ENCODE results near the gene GPX4. TPM values are rescaled to one million over a fixed set of nuclear protein-coding genes. Genes with fewer than 3 reads are reported as not detected.

Gene GPX4
- total RNA-seq, 1 donor from 2014 or later: 150 TPM

GRCh38 chr19:1098177-1099051, 5.4 kb upstream of the GPX4 start:
- FAIRE-seq (no peak), DNase-seq (ENCODE audit: low spot score in 2 of 2) (no peak)

GRCh38 chr19:1101337-1101698, 2.5 kb upstream of the GPX4 start:
- DNase-seq (ENCODE audit: low spot score in 2 of 2) (no peak), FAIRE-seq (no peak)

GRCh38 chr19:1102407-1103131, 1.2 kb upstream of the GPX4 start:
- DNase-seq (ENCODE audit: low spot score in 2 of 2) (no peak), FAIRE-seq (no peak)

- DNase-seq (ENCODE audit: low spot score in 2 of 2) (no peak), FAIRE-seq (no peak)
Observed at GRCh38 chr19:1103132-1103707, 574 bp upstream of the GPX4 start.

GRCh38 chr19:1104311-1105007, 665 bp downstream of the GPX4 start:
- no peak for FAIRE-seq

GRCh38 chr19:1105008-1105872, 1.4 kb downstream of the GPX4 start:
- DNase-seq (ENCODE audit: low spot score in 2 of 2) (peak; percentile 68 to 71), FAIRE-seq (no peak)

More at GRCh38 chr19:1104311-1105007, 665 bp downstream of the GPX4 start:
- DNase-seq (ENCODE audit: low spot score in 2 of 2): peak; percentile 91 to 93

GRCh38 chr19:1105873-1106840, 2.4 kb downstream of the GPX4 start:
- DNase-seq (ENCODE audit: low spot score in 2 of 2): no peak
- FAIRE-seq: no peak

DNA sequence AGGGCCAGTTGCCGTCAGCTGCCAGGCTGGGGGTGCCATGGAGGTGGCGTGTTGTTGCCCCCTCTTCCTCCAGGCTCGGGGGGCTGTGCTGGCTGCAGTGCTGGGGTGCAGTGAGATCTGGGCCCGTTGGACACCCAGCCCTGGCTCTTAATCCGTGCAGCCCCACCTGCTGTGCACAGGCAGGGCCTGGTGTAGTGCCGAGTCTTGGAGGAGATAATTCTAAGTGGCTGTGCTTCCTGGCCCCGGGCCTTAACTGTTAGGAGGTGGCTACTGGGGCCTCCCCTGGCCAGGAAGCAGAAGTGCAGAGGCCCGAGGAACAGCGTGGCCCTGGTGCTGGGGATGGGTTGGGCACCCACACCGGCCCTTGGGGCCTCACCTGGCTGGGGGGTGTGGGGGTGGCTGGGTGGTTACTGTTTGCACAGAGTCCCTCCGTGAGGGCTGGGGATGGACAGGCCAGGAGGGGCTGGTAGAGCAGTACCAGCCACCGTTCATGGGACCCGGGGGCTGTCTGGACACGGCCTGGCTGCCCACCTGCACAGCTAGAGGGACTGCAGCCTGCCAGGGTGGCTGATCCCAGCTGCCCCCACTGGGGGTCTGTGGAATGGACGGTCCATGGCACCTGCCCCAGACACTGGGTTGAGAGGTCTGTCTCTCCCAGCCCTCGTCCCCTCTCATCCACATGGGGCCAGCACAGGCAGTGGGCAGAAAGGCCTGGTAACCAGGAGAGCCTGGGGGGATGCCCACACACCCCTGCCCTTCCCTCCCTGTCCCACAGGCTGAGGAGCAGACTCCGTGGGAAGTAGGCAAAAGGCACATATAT, 3.3 kb downstream of the GPX4 start:
- DNase-seq (ENCODE audit: low spot score in 2 of 2) (no peak), FAIRE-seq (no peak)

DNA sequence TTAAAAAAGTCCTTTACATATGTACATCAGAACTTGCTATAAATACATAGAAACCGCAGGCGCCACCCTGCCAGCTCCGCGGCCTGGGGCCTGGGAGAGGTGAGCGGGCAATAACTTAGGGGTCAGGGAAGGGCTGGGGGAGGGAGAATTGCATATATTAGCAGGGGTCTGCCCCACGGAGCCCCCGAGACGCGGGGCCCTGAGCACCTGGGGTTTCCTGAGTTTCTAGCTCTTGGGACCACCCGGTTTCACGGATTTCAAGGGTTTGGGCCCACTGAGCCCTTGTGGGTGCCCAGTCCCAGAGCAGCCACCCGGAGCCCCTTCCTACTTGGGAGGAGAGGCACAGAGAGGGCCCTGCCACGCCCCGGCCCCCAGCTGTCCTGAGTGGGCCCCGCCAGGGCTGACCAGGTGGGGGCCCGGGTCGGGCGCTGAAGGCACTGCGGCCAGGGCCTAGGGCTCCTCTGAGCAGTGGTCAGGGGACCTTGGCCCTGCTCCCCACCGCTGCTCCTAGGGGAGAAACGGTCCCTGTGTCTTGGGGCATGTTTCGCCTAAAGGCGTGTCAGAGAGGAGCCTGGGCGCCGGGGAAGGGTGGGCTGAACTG, 4.0 kb downstream of the GPX4 start:
- no peak for FAIRE-seq
- DNase-seq (ENCODE audit: low spot score in 2 of 2): no peak

DNA sequence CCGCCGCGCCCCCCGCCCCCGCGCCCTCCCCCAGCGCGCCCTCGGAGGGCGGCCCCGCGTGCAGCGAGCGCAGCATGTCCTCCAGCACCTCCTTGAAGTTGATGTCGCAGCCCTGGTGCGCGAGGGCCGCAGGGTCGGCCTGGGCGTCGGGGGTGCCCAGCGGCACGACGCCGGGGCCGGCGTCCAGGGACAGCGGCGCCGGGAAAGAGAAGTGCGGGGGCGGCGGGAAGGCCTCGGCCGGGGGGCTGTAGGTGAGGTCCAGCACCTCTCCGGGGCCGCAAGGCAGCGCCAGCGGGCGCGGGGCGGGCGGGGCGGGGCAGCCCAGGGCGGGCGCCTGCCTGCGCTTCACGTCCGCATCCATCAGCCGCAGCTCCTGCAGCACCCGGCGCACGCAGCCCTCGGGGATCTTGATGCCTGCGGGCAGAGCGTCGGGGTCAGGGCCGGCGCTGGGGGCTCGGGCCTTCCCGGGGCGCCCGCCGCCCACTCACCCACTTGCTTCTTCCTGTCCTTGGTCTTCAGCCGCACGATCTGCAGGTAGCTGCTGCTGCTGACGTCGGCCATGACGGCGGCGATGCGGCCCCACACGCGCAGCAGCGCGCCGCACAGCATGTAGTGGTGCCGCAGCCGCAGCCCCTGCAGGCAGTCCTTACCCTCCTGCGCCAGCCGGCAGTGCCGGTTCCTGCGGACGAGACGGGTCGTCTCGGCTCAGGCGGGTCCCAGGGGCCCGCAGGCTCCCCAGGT, 4.7 kb downstream of the GPX4 start:
- no peak for FAIRE-seq

DNA sequence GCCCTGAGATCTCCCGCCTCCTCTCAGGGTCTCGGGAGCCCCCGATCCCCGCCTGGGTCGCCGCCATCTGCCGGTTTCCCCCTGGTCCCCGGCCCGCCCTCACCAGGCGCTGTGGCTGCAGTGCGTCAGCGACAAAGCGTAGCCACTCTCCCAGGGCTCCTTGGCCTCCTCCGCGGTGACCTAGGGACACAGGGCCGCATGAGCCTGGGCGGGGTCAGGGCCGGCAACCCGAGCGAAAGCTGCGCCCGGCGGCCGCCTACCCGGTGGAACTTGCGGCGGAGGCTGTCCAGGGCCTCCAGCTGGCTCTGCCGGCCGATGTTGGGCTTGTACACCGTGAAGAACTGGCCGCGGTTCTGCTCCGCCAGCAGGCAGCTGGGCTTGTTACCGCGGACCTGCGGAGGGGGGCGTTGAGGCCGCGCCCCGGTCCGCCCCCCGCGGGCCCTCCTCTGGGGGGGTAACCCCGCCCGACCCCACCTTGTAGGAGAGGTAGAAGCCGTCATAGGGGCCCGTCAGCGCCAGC, 5.3 kb downstream of the GPX4 start:
- no peak for FAIRE-seq
- DNase-seq (ENCODE audit: low spot score in 2 of 2): no peak

More for the DNA sequence above, 4.7 kb downstream of the GPX4 start:
- no peak for DNase-seq (ENCODE audit: low spot score in 2 of 2)

DNA sequence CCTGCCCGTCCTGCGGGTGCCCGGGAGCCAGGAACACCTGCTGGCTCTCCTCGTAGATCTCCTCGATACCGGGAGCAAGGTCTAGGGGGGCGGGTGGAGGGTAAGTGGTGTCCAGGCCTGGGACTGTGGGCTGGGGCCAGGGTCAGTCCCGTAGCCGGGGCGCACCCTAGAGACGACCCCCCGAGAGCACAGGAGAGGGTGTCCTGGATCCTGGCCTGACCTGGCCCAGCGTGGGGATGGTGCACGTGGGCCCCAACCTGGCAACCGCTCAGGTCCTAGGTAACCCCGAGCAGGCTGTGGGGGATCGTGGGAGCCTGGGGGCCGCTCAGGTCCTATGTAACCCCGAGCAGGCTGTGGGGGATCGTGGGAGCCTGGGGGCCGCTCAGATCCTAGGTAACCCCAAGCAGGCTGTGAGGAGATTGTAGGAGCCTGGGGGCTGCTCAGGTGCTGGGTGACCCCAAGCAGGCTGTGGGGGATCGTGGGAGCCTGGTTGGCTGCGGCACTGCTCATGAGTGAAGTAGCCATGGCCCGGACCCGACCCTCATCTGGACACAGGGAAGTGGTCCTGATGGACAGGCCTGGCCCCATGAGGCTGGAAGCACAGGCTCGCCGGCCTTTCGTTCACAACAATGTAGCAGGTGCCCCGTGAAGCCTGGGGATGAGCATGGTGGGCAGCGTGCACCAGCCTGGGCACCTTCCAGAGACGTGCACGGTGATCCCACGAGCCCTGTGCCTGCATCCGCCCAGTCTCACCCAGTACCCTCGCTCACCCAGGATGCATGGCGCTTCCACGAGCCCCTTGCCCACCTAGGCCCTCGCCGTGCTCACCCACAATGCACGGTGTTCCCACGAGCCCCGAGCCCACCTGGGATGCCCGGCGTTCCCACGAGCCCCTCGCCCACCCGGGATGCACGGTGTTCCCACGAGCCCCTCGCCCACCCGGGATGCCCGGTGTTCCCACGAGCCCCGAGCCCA, 6.2 kb downstream of the GPX4 start:
- no peak for DNase-seq (ENCODE audit: low spot score in 2 of 2)
- no peak for FAIRE-seq

DNA sequence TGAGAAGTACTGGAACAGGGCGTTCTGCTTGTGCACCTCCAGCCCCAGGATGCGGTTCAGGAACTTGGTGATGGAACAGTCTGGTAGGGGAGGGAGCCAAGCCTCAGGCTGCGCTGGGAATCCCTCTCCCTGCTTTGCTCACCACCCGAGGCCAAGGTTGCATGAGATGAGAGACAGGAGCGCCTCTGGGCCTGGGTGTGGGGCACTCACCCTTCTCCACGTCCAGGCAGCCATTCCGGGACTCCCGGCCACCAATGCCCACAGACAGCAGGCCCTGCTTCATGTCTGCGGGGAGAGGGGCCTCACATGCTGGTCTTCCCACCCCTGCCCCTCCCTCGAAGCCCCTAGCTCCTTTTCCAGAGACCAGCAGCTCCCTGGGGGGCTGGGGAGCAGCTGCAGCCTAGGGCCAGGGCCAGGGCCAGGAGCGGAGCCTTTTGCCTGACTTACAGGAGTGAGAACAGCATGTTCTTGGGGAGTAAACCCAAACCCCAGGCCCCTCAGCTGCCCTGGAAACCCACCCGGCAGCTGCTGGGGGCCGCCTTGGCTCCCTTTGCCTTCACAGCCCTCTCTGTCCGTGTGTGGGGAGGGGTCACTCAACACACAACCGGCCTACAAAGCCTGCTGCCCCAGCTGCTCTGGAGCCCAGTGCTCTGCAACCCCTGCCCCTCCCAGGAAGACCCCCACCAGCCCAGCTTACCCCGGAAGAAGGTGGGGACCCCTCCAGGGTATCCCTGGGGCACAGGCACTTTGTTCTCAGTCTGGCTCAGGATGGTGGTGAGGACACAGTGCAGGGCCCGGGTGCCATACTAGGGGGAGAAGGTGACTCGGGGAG, 7.2 kb downstream of the GPX4 start:
- FAIRE-seq (no peak), DNase-seq (ENCODE audit: low spot score in 2 of 2) (no peak)

DNA sequence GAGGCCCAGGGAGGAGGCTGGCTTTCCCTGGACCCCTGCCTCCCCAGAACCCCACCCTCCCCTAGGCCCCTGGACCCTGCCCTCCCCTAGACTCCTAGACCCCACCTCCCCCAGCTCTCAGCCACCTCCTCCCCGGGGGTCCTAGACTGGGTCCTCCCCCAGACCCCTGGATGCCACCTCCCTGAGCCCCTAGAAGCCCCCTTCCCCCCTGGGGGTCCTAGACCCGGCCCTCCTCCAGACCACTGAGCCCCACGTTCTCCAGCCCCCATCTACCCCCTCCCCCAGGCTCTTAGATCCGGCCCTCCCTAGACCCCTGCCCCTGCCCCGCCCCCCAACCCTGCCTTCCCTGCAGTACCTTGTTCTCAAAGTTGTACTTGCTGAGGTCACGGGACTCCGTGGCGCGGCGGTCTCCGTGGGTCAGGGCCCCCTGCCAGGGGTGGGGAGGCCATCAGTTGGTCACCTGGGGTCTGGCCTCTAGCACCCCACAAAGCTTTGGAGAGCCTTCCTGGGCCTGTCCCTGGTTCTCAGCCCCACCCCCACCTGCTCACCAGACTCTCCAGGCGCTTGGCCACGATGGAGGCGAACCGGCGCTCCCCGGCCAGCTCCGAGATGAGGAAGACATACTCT, 8.0 kb downstream of the GPX4 start:
- no peak for DNase-seq (ENCODE audit: low spot score in 2 of 2)
- no peak for FAIRE-seq

All from frontal cortex (tissue), 4 donors.